ENCODE measurements around the gene UBL4A. TPM values are rescaled to one million over a fixed set of nuclear protein-coding genes. Genes with fewer than 3 reads are reported as not detected.

Gene UBL4A
- total RNA-seq, 2 donors from 2014 or later: 54.6 to 61.0 TPM

DNA sequence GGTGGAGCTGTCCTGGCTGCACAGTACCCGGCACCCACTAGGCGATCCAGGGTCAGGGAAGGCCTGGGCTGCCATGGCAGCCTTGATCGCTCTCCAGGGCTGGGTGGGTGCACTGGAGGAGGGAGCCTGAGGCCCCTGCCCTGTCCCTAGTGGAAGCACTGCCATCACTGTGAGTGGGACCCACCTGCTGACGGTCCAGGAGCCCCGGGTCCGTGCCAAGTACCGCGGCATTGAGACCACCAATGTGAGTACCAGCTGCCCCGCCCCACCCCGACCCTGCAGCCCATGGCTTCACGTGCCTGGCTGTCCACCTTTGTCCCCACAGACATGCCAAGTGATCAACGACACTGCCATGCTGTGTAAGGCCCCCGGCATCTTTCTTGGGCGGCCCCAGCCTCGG, 19.5 kb downstream of the UBL4A start:
- no peak for DNase-seq (ENCODE audit: low spot score)
- no peak overlapping the region for H3K27ac ChIP-seq
- H3K27me3 ChIP-seq: no peaks in the 10 kb centered on the region
- no peak overlapping the region for H3K4me3 ChIP-seq
- H3K9me3 ChIP-seq: no peaks in the 10 kb centered on the region
- TF ChIP-seq, protein P1, sequence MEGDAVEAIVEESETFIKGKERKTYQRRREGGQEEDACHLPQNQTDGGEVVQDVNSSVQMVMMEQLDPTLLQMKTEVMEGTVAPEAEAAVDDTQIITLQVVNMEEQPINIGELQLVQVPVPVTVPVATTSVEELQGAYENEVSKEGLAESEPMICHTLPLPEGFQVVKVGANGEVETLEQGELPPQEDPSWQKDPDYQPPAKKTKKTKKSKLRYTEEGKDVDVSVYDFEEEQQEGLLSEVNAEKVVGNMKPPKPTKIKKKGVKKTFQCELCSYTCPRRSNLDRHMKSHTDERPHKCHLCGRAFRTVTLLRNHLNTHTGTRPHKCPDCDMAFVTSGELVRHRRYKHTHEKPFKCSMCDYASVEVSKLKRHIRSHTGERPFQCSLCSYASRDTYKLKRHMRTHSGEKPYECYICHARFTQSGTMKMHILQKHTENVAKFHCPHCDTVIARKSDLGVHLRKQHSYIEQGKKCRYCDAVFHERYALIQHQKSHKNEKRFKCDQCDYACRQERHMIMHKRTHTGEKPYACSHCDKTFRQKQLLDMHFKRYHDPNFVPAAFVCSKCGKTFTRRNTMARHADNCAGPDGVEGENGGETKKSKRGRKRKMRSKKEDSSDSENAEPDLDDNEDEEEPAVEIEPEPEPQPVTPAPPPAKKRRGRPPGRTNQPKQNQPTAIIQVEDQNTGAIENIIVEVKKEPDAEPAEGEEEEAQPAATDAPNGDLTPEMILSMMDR (IDR thresholded peaks at IDR 0.05): no peak
- peaks cover 19% of the 10 kb centered on the region for H3K36me3 ChIP-seq
- no peaks in the 10 kb centered on the region for H3K4me1 ChIP-seq

DNA sequence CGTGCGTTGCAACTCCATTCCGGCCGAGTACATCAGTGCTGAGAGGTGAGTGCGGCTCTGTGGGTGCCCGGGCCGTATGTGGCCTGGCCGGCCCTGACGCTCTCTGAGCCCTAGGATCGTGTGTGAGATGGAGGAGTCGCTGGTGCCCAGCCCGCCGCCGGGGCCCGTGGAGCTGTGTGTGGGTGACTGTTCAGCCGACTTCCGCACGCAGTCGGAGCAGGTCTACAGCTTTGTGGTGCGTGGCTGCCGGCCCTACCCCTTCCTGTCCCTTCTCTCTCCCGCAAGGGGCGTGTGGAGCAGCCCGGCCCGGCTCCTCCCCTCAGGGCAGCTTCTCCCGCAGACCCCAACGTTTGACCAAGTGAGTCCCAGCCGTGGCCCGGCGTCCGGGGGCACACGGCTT, 20.4 kb downstream of the UBL4A start:
- peaks cover 27% of the 10 kb centered on the region for H3K36me3 ChIP-seq
- H3K4me3 ChIP-seq: no peak overlapping the region
- DNase-seq (ENCODE audit: low spot score): no peak
- no peaks in the 10 kb centered on the region for H3K9me3 ChIP-seq
- no peaks in the 10 kb centered on the region for H3K4me1 ChIP-seq
- H3K27me3 ChIP-seq: no peaks in the 10 kb centered on the region
- TF ChIP-seq, protein P1 (IDR thresholded peaks at IDR 0.05): no peak
- no peak overlapping the region for H3K27ac ChIP-seq

DNA sequence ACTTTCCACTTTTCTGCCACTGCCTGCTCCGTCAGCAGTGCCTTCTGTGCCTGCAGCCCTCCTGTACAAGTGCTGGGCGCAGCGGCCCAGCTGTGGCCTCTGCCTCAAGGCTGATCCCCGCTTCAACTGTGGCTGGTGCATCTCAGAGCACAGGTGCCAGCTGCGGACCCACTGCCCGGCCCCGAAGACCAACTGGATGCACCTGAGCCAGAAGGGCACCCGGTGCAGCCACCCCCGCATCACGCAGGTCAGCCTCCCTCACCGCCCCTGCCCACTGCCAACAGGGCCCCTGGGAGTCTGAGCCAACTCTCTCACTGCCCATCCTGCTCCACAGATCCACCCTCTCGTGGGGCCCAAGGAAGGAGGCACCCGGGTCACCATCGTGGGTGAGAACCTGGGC, 20.8 kb downstream of the UBL4A start:
- no peak for DNase-seq (ENCODE audit: low spot score)
- Histone ChIP-seq H3K36me3 (peaks cover 23% of the 10 kb centered on the region), H3K27ac (no peak overlapping the region), H3K9me3 (no peaks in the 10 kb centered on the region), H3K4me1 (no peaks in the 10 kb centered on the region), H3K27me3 (no peaks in the 10 kb centered on the region), H3K4me3 (no peak overlapping the region)
- TF ChIP-seq, protein P1 (IDR thresholded peaks at IDR 0.05): no peak

DNA sequence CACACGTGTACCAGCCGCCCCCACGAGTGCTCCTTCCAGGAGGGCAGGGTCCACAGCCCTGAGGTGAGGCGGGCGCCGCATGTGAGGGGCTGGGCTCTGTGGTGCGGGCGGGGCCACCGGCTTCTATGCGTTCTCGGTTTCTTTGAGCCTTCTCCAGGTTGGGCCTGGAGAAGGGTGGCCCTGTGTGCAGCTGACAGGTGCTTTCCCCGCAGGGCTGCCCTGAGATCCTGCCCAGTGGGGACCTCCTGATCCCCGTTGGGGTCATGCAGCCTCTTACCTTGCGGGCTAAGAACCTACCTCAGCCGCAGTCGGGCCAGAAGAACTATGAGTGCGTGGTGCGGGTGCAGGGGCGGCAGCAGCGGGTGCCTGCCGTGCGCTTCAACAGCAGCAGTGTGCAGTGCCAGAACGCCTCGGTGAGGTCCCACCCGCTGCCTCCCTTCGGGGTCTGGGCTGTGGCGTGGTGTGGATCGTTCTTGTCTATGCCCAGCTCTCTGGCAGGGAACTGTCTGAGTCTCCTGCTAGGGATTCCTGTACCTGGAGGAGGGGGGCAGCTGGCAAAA, 21.5 kb downstream of the UBL4A start:
- no peak overlapping the region for H3K4me3 ChIP-seq
- H3K36me3 ChIP-seq: peaks cover 16% of the 10 kb centered on the region
- no peak for DNase-seq (ENCODE audit: low spot score)
- H3K9me3 ChIP-seq: no peaks in the 10 kb centered on the region
- H3K4me1 ChIP-seq: no peaks in the 10 kb centered on the region
- no peaks in the 10 kb centered on the region for H3K27me3 ChIP-seq
- H3K27ac ChIP-seq: no peak overlapping the region
- TF ChIP-seq, protein P1 (IDR thresholded peaks at IDR 0.05): no peak

DNA sequence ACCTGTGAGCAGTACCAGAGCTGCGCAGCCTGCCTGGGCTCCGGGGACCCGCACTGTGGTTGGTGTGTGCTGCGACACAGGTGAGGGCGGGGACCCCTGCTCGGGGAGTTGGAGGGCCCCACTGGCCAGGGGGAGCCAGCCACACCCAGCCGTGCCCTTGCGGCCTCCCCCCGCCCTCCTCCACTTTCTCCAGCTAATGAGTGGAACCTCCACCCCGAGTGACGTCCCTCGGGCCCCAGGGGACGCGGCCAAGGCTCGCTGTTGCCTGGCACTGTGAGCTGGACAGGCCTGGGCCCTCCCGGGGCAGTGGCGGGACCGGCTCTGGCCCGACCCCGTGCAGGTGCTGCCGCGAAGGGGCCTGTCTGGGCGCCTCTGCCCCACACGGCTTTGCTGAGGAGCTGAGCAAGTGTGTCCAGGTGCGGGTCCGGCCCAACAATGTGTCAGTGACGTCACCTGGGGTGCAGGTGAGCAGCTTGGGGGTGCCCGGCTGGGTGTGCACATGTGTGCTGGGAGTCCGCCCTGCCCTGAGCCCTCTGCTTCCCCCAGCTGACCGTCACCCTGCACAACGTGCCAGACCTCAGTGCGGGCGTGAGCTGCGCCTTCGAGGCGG, 22.7 kb downstream of the UBL4A start:
- no peak for DNase-seq (ENCODE audit: low spot score)
- peaks cover 0 to 5% of the 10 kb centered on the region in 2 donors for H3K4me1 ChIP-seq
- H3K4me3 ChIP-seq: no peak overlapping the region
- no peaks in the 10 kb centered on the region for H3K9me3 ChIP-seq
- TF ChIP-seq, protein P1 (IDR thresholded peaks at IDR 0.05): no peak
- no peaks in the 10 kb centered on the region for H3K27me3 ChIP-seq
- no peak overlapping the region for H3K27ac ChIP-seq
- peaks cover 8% of the 10 kb centered on the region for H3K36me3 ChIP-seq

DNA sequence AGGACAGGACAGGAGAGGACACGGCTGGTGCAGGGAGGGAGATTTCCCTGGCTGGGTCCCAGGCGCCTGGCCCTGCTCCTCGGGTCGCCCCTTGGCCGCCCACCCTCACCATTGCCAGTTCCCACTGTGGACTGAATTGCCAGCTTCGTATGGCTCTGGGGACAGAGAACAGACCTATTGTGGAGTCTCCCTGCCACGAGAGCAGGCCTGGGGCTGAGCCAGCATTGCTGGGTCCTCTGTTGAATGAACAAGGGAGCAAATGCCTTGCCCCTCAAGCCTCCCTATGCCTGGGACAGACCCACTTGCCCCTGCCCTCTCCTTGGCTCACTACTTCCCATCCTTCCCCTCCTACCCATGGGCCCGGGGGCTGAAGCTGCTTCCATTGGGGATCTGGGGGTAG, 24.0 kb downstream of the UBL4A start:
- Histone ChIP-seq H3K9me3 (no peaks in the 10 kb centered on the region), H3K36me3 (peaks cover 8% of the 10 kb centered on the region), H3K4me3 (no peak overlapping the region), H3K27me3 (no peaks in the 10 kb centered on the region), H3K27ac (no peak overlapping the region), H3K4me1 (peaks cover 0 to 5% of the 10 kb centered on the region in 2 donors)
- TF ChIP-seq, protein P1 (IDR thresholded peaks at IDR 0.05): no peak
- no peak for DNase-seq (ENCODE audit: low spot score)

All from right atrium auricular region (tissue), 2 donors.